LNCaP clone FGC (cell line): Measurements from ENCODE around the gene C11orf42.

ENCODE experiments used
- DNase-seq: peaks from one replicate; pipeline ENCODE4 v3.0.0-alpha.2; 2011; ENCODE audit warnings: low read depth
- H3K4me3 ChIP-seq: 2 replicates; pipeline ENCODE4 v1.5.1; 2011; ENCODE audit warnings: mild to moderate bottlenecking, low read depth, low read length, control low read depth
- TF ChIP-seq, protein P1 (sequence below): IDR thresholded peaks from 2 replicates; pipeline ENCODE4 v1.5.1; 2012; ENCODE audit warnings: mild to moderate bottlenecking; ENCODE audit not compliant: control insufficient read depth, insufficient read depth; ENCODE audit errors: extremely low read depth

The C11orf42 gene

DNA sequence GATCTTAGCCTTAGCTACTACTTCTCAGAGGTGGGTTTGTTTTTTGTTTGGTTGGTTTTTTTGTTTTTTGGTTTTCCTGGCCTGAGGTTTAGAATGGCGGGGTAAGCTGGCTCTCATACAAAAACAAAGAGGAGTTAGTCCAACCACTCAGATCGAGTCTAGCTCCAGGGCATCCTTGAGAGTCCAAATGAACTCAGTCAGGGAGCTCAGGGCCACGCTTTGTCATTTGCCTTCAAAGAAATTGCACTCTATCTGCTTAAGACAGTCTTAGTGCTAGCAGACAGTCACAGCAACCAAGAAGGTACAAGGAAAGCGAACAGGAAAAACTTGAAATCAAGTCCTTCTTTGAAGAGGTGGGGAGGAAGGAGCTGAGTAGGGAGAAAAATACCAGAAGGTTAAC lies 11.1 kb downstream of the C11orf42 start:
- DNase-seq: no peak
- TF ChIP-seq, protein P1, sequence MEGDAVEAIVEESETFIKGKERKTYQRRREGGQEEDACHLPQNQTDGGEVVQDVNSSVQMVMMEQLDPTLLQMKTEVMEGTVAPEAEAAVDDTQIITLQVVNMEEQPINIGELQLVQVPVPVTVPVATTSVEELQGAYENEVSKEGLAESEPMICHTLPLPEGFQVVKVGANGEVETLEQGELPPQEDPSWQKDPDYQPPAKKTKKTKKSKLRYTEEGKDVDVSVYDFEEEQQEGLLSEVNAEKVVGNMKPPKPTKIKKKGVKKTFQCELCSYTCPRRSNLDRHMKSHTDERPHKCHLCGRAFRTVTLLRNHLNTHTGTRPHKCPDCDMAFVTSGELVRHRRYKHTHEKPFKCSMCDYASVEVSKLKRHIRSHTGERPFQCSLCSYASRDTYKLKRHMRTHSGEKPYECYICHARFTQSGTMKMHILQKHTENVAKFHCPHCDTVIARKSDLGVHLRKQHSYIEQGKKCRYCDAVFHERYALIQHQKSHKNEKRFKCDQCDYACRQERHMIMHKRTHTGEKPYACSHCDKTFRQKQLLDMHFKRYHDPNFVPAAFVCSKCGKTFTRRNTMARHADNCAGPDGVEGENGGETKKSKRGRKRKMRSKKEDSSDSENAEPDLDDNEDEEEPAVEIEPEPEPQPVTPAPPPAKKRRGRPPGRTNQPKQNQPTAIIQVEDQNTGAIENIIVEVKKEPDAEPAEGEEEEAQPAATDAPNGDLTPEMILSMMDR: no peak

GRCh38 chr11:6217722-6218121 lies 12.4 kb downstream of the C11orf42 start:
- no peak overlapping the region for H3K4me3 ChIP-seq
- TF ChIP-seq, protein P1: no peak
- DNase-seq: no peak

More for the DNA sequence above, 11.1 kb downstream of the C11orf42 start:
- no peak overlapping the region for H3K4me3 ChIP-seq

DNA sequence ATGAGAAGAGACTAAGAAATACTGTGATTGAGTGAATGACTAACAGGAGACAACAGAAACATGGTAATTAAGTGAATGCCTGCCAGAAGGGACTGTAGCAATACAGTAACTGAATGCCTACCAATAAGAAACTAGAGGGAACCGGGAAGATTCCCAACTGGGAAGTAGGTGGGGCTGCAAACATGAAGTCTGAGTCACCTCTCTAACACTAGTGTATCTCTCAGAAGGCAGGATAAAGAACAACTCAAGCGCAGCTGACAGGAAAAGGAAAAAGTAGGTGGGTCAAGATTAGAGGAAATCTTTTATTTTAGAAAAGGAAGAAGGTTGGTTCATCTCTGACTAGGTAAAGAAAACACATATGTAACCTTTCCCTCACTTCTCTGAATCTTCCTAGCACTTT lies 14.0 kb downstream of the C11orf42 start:
- no peak overlapping the region for H3K4me3 ChIP-seq
- TF ChIP-seq, protein P1: no peak
- DNase-seq: no peak

GRCh38 chr11:6223854-6224253 lies 18.5 kb downstream of the C11orf42 start:
- TF ChIP-seq, protein P1: no peak
- no peak overlapping the region for H3K4me3 ChIP-seq
- DNase-seq: no peak

DNA sequence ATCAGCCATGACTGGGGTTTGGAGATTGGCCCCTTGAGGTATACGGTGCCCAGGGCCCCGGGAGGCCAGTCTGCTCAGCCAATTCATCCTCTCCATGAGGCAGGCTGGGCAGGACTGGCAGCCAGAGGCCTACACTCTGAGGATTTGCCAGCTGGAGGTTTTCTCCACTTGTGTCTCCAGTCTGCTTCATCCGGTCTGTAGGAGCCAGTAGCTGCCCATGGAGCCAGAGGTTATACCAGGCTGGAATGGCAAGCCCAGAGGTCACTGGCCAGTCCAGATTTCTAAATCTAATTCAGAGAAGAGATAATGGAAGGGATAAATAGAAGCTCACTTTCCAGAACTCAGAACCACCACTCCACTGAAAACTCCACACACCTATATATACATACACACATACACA lies 19.1 kb downstream of the C11orf42 start:
- TF ChIP-seq, protein P1: no peak
- no peak for DNase-seq
- no peak overlapping the region for H3K4me3 ChIP-seq

GRCh38 chr11:6225024-6225423 lies 19.7 kb downstream of the C11orf42 start:
- TF ChIP-seq, protein P1: no peak
- DNase-seq: no peak

GRCh38 chr11:6225896-6226295 lies 20.5 kb downstream of the C11orf42 start:
- DNase-seq: no peak
- H3K4me3 ChIP-seq: no peak overlapping the region
- TF ChIP-seq, protein P1: no peak

More at GRCh38 chr11:6225024-6225423, 19.7 kb downstream of the C11orf42 start:
- no peak overlapping the region for H3K4me3 ChIP-seq
